IMR-90 (cell line): ENCODE data around the gene KIF16B. TPM values are rescaled to one million over a fixed set of nuclear protein-coding genes. Genes with fewer than 3 reads are reported as not detected.

Source experiments
- ATAC-seq: fragments of 200-7000 bp; cut with Tn5 transposase; 2 replicates; pipeline ENCODE4 v1.9.1; 2020; ENCODE audit warnings: low read depth, mild to moderate bottlenecking, moderate library complexity
- BruUV-seq: library from RNA; stranded (reverse); fragments of 400-500 nt; replicated peaks from 2 replicates; lab custom pipeline; 2021; lab: Mats Ljungman, UMichigan
- CTCF ChIA-PET: fragments of 300-600 bp; formaldehyde crosslinking; extraction: SDS; loops from one replicate; lab custom pipeline; 2021; ENCODE audit warnings: antibody characterized with exemption; lab: Yijun Ruan, JAX
- POLR2A ChIA-PET: fragments of 300-600 bp; sonication (Branson Sonifier 250); formaldehyde crosslinking; loops from one replicate; lab custom pipeline; 2022; ENCODE audit warnings: antibody characterized with exemption; ENCODE audit not compliant: unreplicated experiment; lab: Charles Lee
- DNase-seq: peaks from one replicate; pipeline ENCODE4 v3.0.0; 2013
- H2AFZ ChIP-seq: replicated peaks from 2 replicates; pipeline ENCODE3; 2013; ENCODE audit warnings: low read length, mild to moderate bottlenecking; ENCODE audit not compliant: poor library complexity
- H2AK5ac ChIP-seq: 2 replicates; pipeline ENCODE4 v1.6.1; 2013; ENCODE audit warnings: low read depth, low read length, inconsistent platforms
- H2AK9ac ChIP-seq: replicated peaks from 2 replicates; pipeline ENCODE3; 2013; ENCODE audit warnings: mild to moderate bottlenecking, low read depth, low read length, moderate library complexity; ENCODE audit not compliant: poor library complexity
- H2BK120ac ChIP-seq: 2 replicates; pipeline ENCODE4 v1.6.1; 2013; ENCODE audit warnings: low read depth, low read length, inconsistent platforms
- H2BK15ac ChIP-seq: 3 replicates; pipeline ENCODE4 v1.6.1; 2013; ENCODE audit warnings: low read depth, low read length, inconsistent platforms
- H2BK20ac ChIP-seq: 2 replicates; pipeline ENCODE4 v1.6.1; 2013; ENCODE audit warnings: low read depth, mild to moderate bottlenecking, inconsistent platforms, low read length, moderate library complexity
- H2BK5ac ChIP-seq: 2 replicates; pipeline ENCODE4 v1.6.1; 2013; ENCODE audit warnings: mild to moderate bottlenecking, low read depth, low read length, inconsistent platforms; ENCODE audit not compliant: poor library complexity, severe bottlenecking
- H3K14ac ChIP-seq: replicated peaks from 2 replicates; pipeline ENCODE4 v1.6.1; 2013; ENCODE audit warnings: low read depth, low read length, inconsistent platforms
- H3K18ac ChIP-seq: 2 replicates; pipeline ENCODE4 v1.6.1; 2013; ENCODE audit warnings: low read depth, low read length, control low read depth
- H3K23ac ChIP-seq: 2 replicates; pipeline ENCODE4 v1.6.1; 2013; ENCODE audit warnings: low read depth, low read length, inconsistent platforms
- H3K27ac ChIP-seq: 2 replicates; pipeline ENCODE4 v1.5.1; 2013; ENCODE audit warnings: mild to moderate bottlenecking, control low read depth, low read length; ENCODE audit not compliant: insufficient read depth
- H3K27me3 ChIP-seq: 2 replicates; pipeline ENCODE4 v1.6.1; 2013; ENCODE audit warnings: low read length; ENCODE audit not compliant: control insufficient read depth, insufficient read depth
- H3K36me3 ChIP-seq: 2 replicates; pipeline ENCODE4 v1.6.1; 2013; ENCODE audit warnings: low read length, mixed read lengths; ENCODE audit not compliant: control insufficient read depth, insufficient read depth
- H3K4ac ChIP-seq: 2 replicates; pipeline ENCODE4 v1.6.1; 2013; ENCODE audit warnings: low read depth, low read length, inconsistent platforms
- H3K4me1 ChIP-seq: 2 replicates; pipeline ENCODE4 v1.6.1; 2013; ENCODE audit warnings: low read length, mixed read lengths; ENCODE audit not compliant: control insufficient read depth, insufficient read depth
- H3K4me2 ChIP-seq: 2 replicates; pipeline ENCODE4 v1.6.1; 2013; ENCODE audit warnings: low read depth, mild to moderate bottlenecking, control low read depth, low read length, moderate library complexity
- H3K4me3 ChIP-seq: 2 replicates; pipeline ENCODE4 v1.5.1; 2013; ENCODE audit warnings: low read depth, mild to moderate bottlenecking, control low read depth, low read length, moderate library complexity; ENCODE audit not compliant: insufficient read depth
- H3K56ac ChIP-seq: 2 replicates; pipeline ENCODE4 v1.6.1; 2013; ENCODE audit warnings: low read length, inconsistent platforms; ENCODE audit not compliant: insufficient read depth; ENCODE audit errors: extremely low read depth
- H3K79me1 ChIP-seq, 2 experiments: 2 replicates each; pipeline ENCODE4 v1.6.1; 2013; ENCODE audit warnings: low read length in 2 of 2, inconsistent platforms in 1 of 2, low read depth in 1 of 2
- H3K9ac ChIP-seq: 2 replicates; pipeline ENCODE4 v1.6.1; 2013; ENCODE audit warnings: low read depth, low read length, control low read depth
- H3K9me1 ChIP-seq: 2 replicates; pipeline ENCODE4 v1.6.1; 2013; ENCODE audit warnings: low read length, inconsistent platforms; ENCODE audit not compliant: insufficient read depth
- H3K9me3 ChIP-seq: 2 replicates; pipeline ENCODE4 v1.6.1; 2013; ENCODE audit warnings: low read length; ENCODE audit not compliant: control insufficient read depth, insufficient read depth
- H4K20me1 ChIP-seq: 2 replicates; pipeline ENCODE4 v1.6.1; 2013; ENCODE audit warnings: low read length, inconsistent platforms; ENCODE audit not compliant: insufficient read depth
- H4K5ac ChIP-seq: 2 replicates; pipeline ENCODE4 v1.6.1; 2013; ENCODE audit warnings: mild to moderate bottlenecking, low read depth, low read length, control low read depth
- H4K8ac ChIP-seq, 2 experiments: 2 replicates each; pipeline ENCODE4 v1.6.1; 2013; ENCODE audit warnings: low read depth in 2 of 2, low read length in 2 of 2, control low read depth in 1 of 2, inconsistent platforms in 1 of 2
- H4K91ac ChIP-seq: 2 replicates; pipeline ENCODE4 v1.6.1; 2013; ENCODE audit warnings: low read depth, low read length, inconsistent platforms; ENCODE audit not compliant: insufficient read depth
- SMC3 ChIP-seq: fragments of 150-350 bp; IDR thresholded peaks from 2 replicates; pipeline ENCODE4 v1.6.1; 2016; ENCODE audit warnings: low read depth, mild to moderate bottlenecking, antibody characterized with exemption, low read length, moderate library complexity
- WGBS, 2 experiments: methylation state at CpG; one replicate each; pipeline versions ENCODE4 v1.1.5 to v1.1.7; 2013; ENCODE audit warnings: missing lambda C conversion rate in 2 of 2; ENCODE audit not compliant: insufficient read length in 1 of 2; ENCODE audit errors: extremely low coverage in 2 of 2; 5-methylcytosine and 5-hydroxymethylcytosine counted together
- dilution Hi-C: fragments of 300-500 bp; cut with HindIII; formaldehyde crosslinking; loops from one replicate; pipeline ENCODE4 v1.14.3; 2018; ENCODE audit warnings: low sequenced_read_pairs; ENCODE audit not compliant: unreplicated experiment
- in situ Hi-C: fragments of 300-500 bp; cut with MboI; formaldehyde crosslinking; loops from 3 replicates; pipeline ENCODE4 v1.14.3; 2019; ENCODE audit warnings: low sequenced_read_pairs, inconsistent platforms, mixed read lengths
- intact Hi-C: fragments of 100-400 bp; cut with micrococcal nuclease; formaldehyde crosslinking; loops from 2 replicates; pipeline ENCODE4 v1.10.0; 2022
- polyA plus RNA-seq, 3 experiments: library from polyadenylated mRNA; depleted of rRNA; stranded (reverse); fragments of >200 nt; gene quantifications; 2 replicates each; pipeline ENCODE4 v1.2.3, GENCODE V29; 2012; ENCODE audit warnings: low replicate concordance in 1 of 3
- total RNA-seq: library from RNA; depleted of rRNA; stranded (reverse); fragments of >200 nt; gene quantifications from 2 replicates; pipeline ENCODE4 v1.2.3, GENCODE V29; 2012

KIF16B gene
- total and polyA plus RNA-seq, 2 of the 4 experiments (the other 2 are of a cell fraction), result 4.7 to 10.0 TPM

- POLR2A ChIA-PET, result no interaction called here
- H2AFZ ChIP-seq, result no peak overlapping the region
- in situ Hi-C loops, result no loop called here
Observed at GRCh38 chr20:16451001-16451400, 122.2 kb downstream of the KIF16B start.

More at GRCh38 chr20:16451001-16451400, 122.2 kb downstream of the KIF16B start:
- no peak for ATAC-seq
- H3K9me3 ChIP-seq, result no peaks in the 10 kb centered on the region
- H3K9ac ChIP-seq, result no peak overlapping the region
- no peak overlapping the region for H4K8ac ChIP-seq
- intact Hi-C loops (no loop called here), dilution Hi-C loops (no loop called here)
- H2BK15ac ChIP-seq, result no peak overlapping the region
- no peak overlapping the region for H2BK5ac ChIP-seq
- CTCF ChIA-PET, result no interaction called here
- no peaks in the 10 kb centered on the region for H3K27me3 ChIP-seq
- H3K36me3 ChIP-seq, result no peaks in the 10 kb centered on the region
- H4K91ac ChIP-seq, result no peak overlapping the region
- H3K27ac ChIP-seq, result no peak overlapping the region
- no peak overlapping the region for H3K4me2 ChIP-seq
- no peak overlapping the region for H2BK120ac ChIP-seq
- no peak overlapping the region for H3K23ac ChIP-seq
- no peaks in the 10 kb centered on the region for H4K20me1 ChIP-seq
- no peak overlapping the region for H3K4me3 ChIP-seq
- no peak overlapping the region for H3K4ac ChIP-seq
- TF ChIP-seq SMC3, result no peak
- no peak overlapping the region for H3K56ac ChIP-seq
- DNase-seq, result no peak
- H4K5ac ChIP-seq, result no peak overlapping the region
- WGBS, 2 experiments, result no CpG with 5 or more reads among the region's 8 CpGs
- H2AK9ac ChIP-seq, result no peak overlapping the region
- no peaks in the 10 kb centered on the region for H3K4me1 ChIP-seq
- H2BK20ac ChIP-seq, result no peak overlapping the region
- BruUV-seq, result no TSS peak
- H3K14ac ChIP-seq, result no peak overlapping the region
- no peak overlapping the region for H3K18ac ChIP-seq
- H3K79me1 ChIP-seq, result no peaks in the 10 kb centered on the region; a peak in 1 of 4 replicates
- H2AK5ac ChIP-seq, result no peak overlapping the region
- peaks cover 3% of the 10 kb centered on the region; the same call in 1 of the 2 replicates for H3K9me1 ChIP-seq
